Measurements from ENCODE around the gene IGBP1.
A peak's percentile ranks its signal among the peaks of the same experiment; 100 is the strongest.

- TF ChIP-seq CTCF (IDR thresholded peaks at IDR 0.05) (no peak), IRF3 (IDR thresholded peaks at IDR 0.05; ENCODE audit: low read depth, low read length) (no peak), POLR2AphosphoS5 (IDR thresholded peaks at IDR 0.05; ENCODE audit: low read depth, low read length) (no peak), TAF1 (IDR thresholded peaks at IDR 0.05; ENCODE audit: borderline replicate concordance, low read depth, low read length) (no peak), GABPA (IDR thresholded peaks at IDR 0.05; ENCODE audit: low read depth) (peak; percentile 63; the same call in 1 of the 2 replicates), TCF12 (IDR thresholded peaks at IDR 0.05) (no peak), YY1 (IDR thresholded peaks at IDR 0.05; ENCODE audit: low read depth) (no peak), RAD21 (IDR thresholded peaks at IDR 0.05; ENCODE audit: low read length) (no peak), JUND (IDR thresholded peaks at IDR 0.05) (no peak), RFX5 (IDR thresholded peaks at IDR 0.05; ENCODE audit: low read length) (no peak), EZH2phosphoT487 (IDR thresholded peaks at IDR 0.05; ENCODE audit: borderline replicate concordance, low read depth) (no peak), EP300 (IDR thresholded peaks at IDR 0.05; ENCODE audit: borderline replicate concordance in 1 of 2, low read depth in 1 of 2, low read length in 1 of 2) (no peak)
Observed at GRCh38 chrX:70132877-70133302, 357 bp upstream of the IGBP1 start.
